ENCODE measurements around the gene GPHN. TPM values are rescaled to one million over a fixed set of nuclear protein-coding genes. Genes with fewer than 3 reads are reported as not detected.

Gene GPHN
- total and polyA plus RNA-seq, 2 of the 4 experiments (the other 2 are of a cell fraction) = 8.0 to 8.1 TPM

- Histone ChIP-seq H2AK5ac (ENCODE audit: low read depth, low read length) (no peak overlapping the region), H3K14ac (replicated peaks; ENCODE audit: low read depth, low read length) (no peak overlapping the region), H3K9me3 (ENCODE audit: control insufficient read depth, insufficient read depth, low read length) (no peaks in the 10 kb centered on the region), H3K36me3 (ENCODE audit: control insufficient read depth, insufficient read depth, low read length) (no peaks in the 10 kb centered on the region), H3K9me1 (ENCODE audit: insufficient read depth, low read length) (no peaks in the 10 kb centered on the region), H3K79me1 (ENCODE audit: low read depth in 1 of 2, low read length in 2 of 2) (no peaks in the 10 kb centered on the region), H3K4me1 (ENCODE audit: control insufficient read depth, insufficient read depth, low read length) (no peaks in the 10 kb centered on the region), H3K4me3 (ENCODE audit: insufficient read depth, low read depth, low read length) (no peak overlapping the region), H2AK9ac (replicated peaks; ENCODE audit: low read depth, low read length, poor library complexity) (no peak overlapping the region), H2BK15ac (ENCODE audit: low read depth, low read length) (no peak overlapping the region), H3K9ac (ENCODE audit: low read depth, low read length) (no peak overlapping the region), H4K8ac (ENCODE audit: low read depth in 2 of 2, low read length in 2 of 2) (no peak overlapping the region), H3K27ac (ENCODE audit: insufficient read depth, low read length) (no peak overlapping the region), H3K56ac (ENCODE audit: extremely low read depth, insufficient read depth, low read length) (no peak overlapping the region), H3K4ac (ENCODE audit: low read depth, low read length) (no peak overlapping the region), H3K18ac (ENCODE audit: low read depth, low read length) (no peak overlapping the region), H4K20me1 (ENCODE audit: insufficient read depth, low read length) (no peaks in the 10 kb centered on the region), H2AFZ (replicated peaks; ENCODE audit: low read length, poor library complexity) (no peak overlapping the region), H2BK120ac (ENCODE audit: low read depth, low read length) (no peak overlapping the region), H2BK5ac (ENCODE audit: low read depth, low read length, poor library complexity, severe bottlenecking) (no peak overlapping the region), H4K91ac (ENCODE audit: insufficient read depth, low read depth, low read length) (no peak overlapping the region), H4K5ac (ENCODE audit: low read depth, low read length) (no peak overlapping the region), H3K23ac (ENCODE audit: low read depth, low read length) (no peak overlapping the region), H2BK20ac (ENCODE audit: low read depth, low read length) (no peak overlapping the region), H3K4me2 (ENCODE audit: low read depth, low read length) (no peak overlapping the region), H3K27me3 (ENCODE audit: control insufficient read depth, insufficient read depth, low read length) (no peaks in the 10 kb centered on the region)
- WGBS, 2 experiments (ENCODE audit: extremely low coverage in 2 of 2, insufficient read length in 1 of 2) = 20% methylated on average over 1 of the region's 1 CpG; no CpG with 5 or more reads in 1 of the 2 experiments
- in situ Hi-C loops (cut with MboI; ENCODE audit: low sequenced_read_pairs) = no loop called here
- intact Hi-C loops (cut with micrococcal nuclease) = no loop called here
- no peak for ATAC-seq (ENCODE audit: low read depth)
- TF ChIP-seq MAZ (IDR thresholded peaks at IDR 0.05; ENCODE audit: borderline replicate concordance, low read depth, low read length) = no peak
- TF ChIP-seq CTCF (conservative IDR thresholded peaks at IDR 0.05; ENCODE audit: low read depth, low read length) = no peak
- TF ChIP-seq RCOR1 (IDR thresholded peaks at IDR 0.05; ENCODE audit: insufficient replicate concordance, low read length) = no peak
- no peak for TF ChIP-seq MXI1 (IDR thresholded peaks at IDR 0.05; ENCODE audit: borderline replicate concordance, low read depth, low read length)
- TF ChIP-seq POLR2A (IDR thresholded peaks at IDR 0.05; ENCODE audit: low read depth, low read length) = no peak
- no peak for TF ChIP-seq SMC3 (IDR thresholded peaks at IDR 0.05; ENCODE audit: low read depth, low read length)
- TF ChIP-seq FOS (IDR thresholded peaks at IDR 0.05; ENCODE audit: low read depth, low read length) = no peak
- no peak for TF ChIP-seq ELK1 (IDR thresholded peaks at IDR 0.05; ENCODE audit: borderline replicate concordance, low read depth, low read length)
- TF ChIP-seq USF2 (IDR thresholded peaks at IDR 0.05; ENCODE audit: low read depth, low read length) = no peak
- TF ChIP-seq CEBPB (IDR thresholded peaks at IDR 0.05; ENCODE audit: low read depth, low read length) = no peak
- no peak for TF ChIP-seq CHD1 (IDR thresholded peaks at IDR 0.05; ENCODE audit: low read depth, low read length)
- no peak for TF ChIP-seq BHLHE40 (IDR thresholded peaks at IDR 0.05; ENCODE audit: low read depth, low read length)
- no peak for TF ChIP-seq MAFK (IDR thresholded peaks at IDR 0.05; ENCODE audit: low read depth, low read length)
- DNase-seq = no peak
- BruUV-seq (replicated peaks) = no TSS peak
- ChIA-PET POLR2A (ENCODE audit: unreplicated experiment) (no interaction called here), CTCF (no interaction called here)
- dilution Hi-C loops (cut with HindIII; ENCODE audit: low sequenced_read_pairs, unreplicated experiment) = no loop called here
Observed at GRCh38 chr14:66483322-66483721, 24.6 kb upstream of the GPHN start.
